HG03342 (cell line): ENCODE data around the gene POLA2.
"Not testable (repeated sequence)": the region's sequence is repeated elsewhere in the genome, so short reads cannot be mapped to it uniquely, and the experiment has no call there.

Experiments
- ATAC-seq: cut with Tn5 transposase; IDR thresholded peaks from one replicate; pipeline ENCODE4 v1.9.1; 2021; ENCODE audit warnings: mild to moderate bottlenecking, moderate library complexity; ENCODE audit not compliant: unreplicated experiment

Gene POLA2

GRCh38 chr11:65261591-65262380 is at the start of gene POLA2:
Gene POLA2, plus strand, starts transcription at chr11:65261962. Its CDS starts 331 bp downstream, at chr11:65262293.
- ATAC-seq, result peak; percentile 65

GRCh38 chr11:65212226-65212801 is 49.4 kb upstream of the POLA2 start:
- no peak for ATAC-seq

- ATAC-seq, result no peak
These were observed 48.2 kb upstream of the POLA2 start for GRCh38 chr11:65213322-65214211.

- ATAC-seq, result no peak
These were observed 47.4 kb upstream of the POLA2 start for GRCh38 chr11:65214212-65214845.

DNA sequence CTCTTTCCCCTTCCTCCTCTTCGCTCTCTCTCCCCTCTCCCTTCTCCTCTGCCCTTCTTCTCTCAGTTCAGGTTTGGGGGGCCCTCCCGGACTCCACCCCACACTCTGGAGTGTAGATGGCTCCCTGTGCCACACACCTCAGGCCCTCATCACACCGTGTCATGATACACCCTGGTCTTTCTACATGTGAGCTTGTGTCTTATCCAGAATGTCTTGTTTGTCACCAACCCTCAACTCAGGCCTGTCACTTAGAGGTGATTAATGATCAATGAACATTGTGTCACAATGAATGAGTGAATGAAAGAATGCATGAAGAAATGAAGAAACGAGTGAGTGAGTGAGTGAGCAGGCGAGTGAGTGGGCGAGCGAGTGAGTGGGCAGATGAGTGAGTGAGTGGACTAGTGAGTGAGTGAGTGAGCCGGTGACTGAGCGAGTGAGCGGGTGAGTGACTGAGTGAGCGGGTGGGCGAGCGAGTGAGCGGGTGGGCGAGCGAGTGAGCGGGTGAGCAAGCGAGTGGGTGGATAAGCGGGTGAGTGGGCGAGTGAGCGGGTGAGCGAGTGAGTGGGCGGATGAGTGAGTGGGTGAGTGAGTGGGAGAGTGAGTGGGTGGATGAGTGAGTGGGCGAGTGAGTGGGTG is 46.2 kb upstream of the POLA2 start:
- no peak for ATAC-seq

- no peak for ATAC-seq
These were observed 44.9 kb upstream of the POLA2 start for GRCh38 chr11:65216830-65217229.

- ATAC-seq, result no peak
These were observed 44.0 kb upstream of the POLA2 start for GRCh38 chr11:65217441-65218423.

DNA sequence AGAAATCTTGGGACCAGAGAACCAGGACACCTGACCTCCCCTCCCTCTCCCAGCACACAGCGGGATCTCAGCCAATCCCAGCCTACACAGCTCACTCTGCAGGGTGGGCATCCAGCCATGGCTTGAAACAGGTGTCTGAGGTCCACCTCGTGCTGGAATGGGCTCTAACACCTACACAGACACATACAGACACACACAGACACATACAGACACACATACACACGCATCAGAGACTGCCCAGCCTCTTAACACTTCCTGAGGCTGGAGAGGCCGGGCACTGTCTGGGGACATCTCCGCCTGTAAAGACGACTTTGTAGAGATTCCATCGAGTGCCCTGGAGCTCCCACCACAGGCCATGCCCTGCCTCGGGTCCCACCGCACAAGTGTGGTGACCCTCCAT is 43.3 kb upstream of the POLA2 start:
- ATAC-seq, result no peak

DNA sequence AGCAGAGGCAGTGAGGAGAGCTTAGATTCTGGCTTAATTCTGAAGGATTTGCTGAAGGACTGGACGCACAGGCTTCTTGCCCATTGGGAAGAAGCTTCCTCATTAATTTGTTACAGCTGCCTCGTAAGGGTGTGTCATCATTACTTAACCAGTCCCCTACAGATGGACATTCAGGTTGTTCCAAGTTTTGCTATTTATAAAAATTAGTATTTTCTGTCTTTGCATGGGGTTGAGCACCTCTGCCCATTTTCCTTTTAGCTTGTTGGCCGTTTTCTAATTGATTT is 41.9 kb upstream of the POLA2 start:
- no peak for ATAC-seq

DNA sequence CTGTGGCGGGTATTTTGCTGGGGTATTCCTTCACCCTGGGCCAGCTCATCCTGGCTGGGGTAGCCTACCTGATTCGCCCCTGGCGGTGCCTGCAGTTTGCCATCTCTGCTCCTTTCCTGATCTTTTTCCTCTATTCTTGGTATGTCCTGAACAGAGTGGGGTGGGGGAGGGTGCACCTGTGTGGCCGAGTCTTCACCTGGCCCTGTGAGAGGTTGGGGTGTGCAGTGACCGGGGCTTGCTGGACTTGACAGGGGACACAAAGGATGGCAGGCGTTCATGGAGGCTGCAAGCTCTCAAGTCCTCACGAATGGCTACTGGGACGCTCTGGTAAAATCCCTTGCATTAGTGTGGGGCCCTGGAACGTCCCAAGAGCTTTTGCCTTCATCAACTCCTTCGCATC is 40.7 kb upstream of the POLA2 start:
- ATAC-seq, result no peak

- no peak for ATAC-seq
These were observed 38.8 kb upstream of the POLA2 start for GRCh38 chr11:65223011-65223410.

GRCh38 chr11:65224930-65225278 is 36.9 kb upstream of the POLA2 start:
- ATAC-seq, result no peak

DNA sequence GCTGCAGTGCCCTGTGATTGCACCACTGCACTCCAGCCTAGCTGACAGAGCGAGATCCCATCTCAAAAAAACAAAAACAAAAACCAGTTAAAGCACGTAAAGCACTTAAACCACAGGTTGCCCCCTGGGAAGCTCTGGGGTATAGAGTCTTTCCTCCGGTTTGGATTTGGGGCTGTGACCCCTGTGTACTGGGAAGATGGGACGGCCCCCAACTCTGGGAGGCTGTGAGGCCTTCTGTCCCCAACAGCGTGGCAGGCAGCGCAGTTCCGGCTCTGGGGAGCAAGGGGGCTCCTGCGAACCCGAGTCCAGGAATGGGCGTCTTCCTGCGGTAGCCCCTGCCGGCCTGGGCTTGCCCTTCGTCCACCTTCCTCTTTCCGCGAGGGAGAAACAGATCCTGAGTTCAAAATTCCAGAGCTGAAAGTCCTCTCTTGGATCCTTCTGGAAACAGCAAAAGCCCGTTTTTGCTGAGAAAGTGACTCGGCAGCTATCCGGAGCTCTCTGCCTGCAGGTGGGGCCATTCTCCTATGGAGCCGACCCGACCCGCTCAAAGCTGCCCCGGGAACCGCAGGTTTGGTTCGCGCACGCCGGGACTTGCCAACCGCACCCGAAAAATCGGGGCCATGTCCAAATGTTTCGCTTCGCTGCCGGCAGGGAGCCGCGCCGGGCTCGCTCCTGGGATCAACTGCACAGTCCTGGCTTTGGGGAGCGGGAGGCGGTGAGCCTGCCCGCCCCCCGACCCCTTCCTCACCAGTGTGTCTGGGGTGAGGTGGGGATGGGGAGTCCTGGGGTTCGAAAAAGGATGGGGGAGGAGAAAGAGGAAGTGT is 36.3 kb upstream of the POLA2 start:
- ATAC-seq, result no peak

GRCh38 chr11:65226103-65226442 is 35.7 kb upstream of the POLA2 start:
- ATAC-seq, result no peak

- ATAC-seq, result no peak
These were observed 33.9 kb upstream of the POLA2 start for GRCh38 chr11:65227879-65228278.

- ATAC-seq, result no peak
These were observed 25.3 kb upstream of the POLA2 start for GRCh38 chr11:65236194-65237059.

- not testable (repeated sequence) for ATAC-seq
These were observed 23.5 kb upstream of the POLA2 start for GRCh38 chr11:65238302-65238701.

- ATAC-seq, result no peak
These were observed 20.6 kb upstream of the POLA2 start for GRCh38 chr11:65241134-65241533.
